GM12875 (cell line): Measurements from ENCODE around the gene BCORL1.

Experiments
- H3K4me3 ChIP-seq: one replicate; pipeline ENCODE4 v1.5.1; 2011; ENCODE audit warnings: low read depth, low read length, control low read depth
- TF ChIP-seq, protein P1 (sequence below): IDR thresholded peaks from 2 replicates; pipeline ENCODE4 v1.5.1; 2011; ENCODE audit warnings: low read depth, mild to moderate bottlenecking, control low read depth, inconsistent platforms, low read length, moderate library complexity, borderline replicate concordance; ENCODE audit not compliant: insufficient read depth

The BCORL1 gene

DNA sequence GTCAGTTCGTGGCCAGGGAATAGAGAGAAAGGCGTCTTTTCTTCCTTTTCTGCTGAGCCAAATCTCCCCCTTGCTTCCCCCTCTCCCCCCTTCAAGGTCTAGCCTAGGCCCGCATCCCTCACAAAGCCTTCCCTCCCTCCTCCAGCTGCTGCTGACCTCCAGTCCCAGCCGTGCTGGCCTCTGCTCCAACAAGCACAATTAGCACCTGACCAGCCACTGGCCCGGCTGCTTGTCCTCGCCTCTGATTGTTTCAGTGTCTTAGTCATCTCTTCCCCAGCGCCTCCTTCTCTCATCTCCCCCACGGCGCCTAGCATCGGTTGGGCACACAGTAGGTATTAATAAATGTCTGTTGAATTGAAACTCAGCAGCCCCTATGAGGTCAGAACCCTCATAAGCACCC is 123.6 kb downstream of the BCORL1 start:
- TF ChIP-seq, protein P1, sequence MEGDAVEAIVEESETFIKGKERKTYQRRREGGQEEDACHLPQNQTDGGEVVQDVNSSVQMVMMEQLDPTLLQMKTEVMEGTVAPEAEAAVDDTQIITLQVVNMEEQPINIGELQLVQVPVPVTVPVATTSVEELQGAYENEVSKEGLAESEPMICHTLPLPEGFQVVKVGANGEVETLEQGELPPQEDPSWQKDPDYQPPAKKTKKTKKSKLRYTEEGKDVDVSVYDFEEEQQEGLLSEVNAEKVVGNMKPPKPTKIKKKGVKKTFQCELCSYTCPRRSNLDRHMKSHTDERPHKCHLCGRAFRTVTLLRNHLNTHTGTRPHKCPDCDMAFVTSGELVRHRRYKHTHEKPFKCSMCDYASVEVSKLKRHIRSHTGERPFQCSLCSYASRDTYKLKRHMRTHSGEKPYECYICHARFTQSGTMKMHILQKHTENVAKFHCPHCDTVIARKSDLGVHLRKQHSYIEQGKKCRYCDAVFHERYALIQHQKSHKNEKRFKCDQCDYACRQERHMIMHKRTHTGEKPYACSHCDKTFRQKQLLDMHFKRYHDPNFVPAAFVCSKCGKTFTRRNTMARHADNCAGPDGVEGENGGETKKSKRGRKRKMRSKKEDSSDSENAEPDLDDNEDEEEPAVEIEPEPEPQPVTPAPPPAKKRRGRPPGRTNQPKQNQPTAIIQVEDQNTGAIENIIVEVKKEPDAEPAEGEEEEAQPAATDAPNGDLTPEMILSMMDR, result no peak
- no peak overlapping the region for H3K4me3 ChIP-seq
